GM10248 (cell line): ENCODE data around the gene APEH.

Source experiments
- CTCF ChIA-PET: fragments of 300-600 bp; sonication (Branson Sonifier 250); formaldehyde crosslinking; extraction: SDS; loops from one replicate; lab custom pipeline; 2021; ENCODE audit warnings: antibody characterized with exemption; lab: Yijun Ruan, JAX
- POLR2A ChIA-PET: fragments of 350-650 bp; sonication (Branson Sonifier 250); formaldehyde crosslinking; extraction: SDS; loops from one replicate; lab custom pipeline; 2020; ENCODE audit warnings: antibody characterized with exemption; lab: Yijun Ruan, JAX
- DNase-seq: peaks from one replicate; pipeline ENCODE4 v3.0.0; 2012; ENCODE audit errors: extremely low spot score
- CTCF ChIP-seq: IDR thresholded peaks from 2 replicates; pipeline ENCODE4 v1.5.1; 2012; ENCODE audit warnings: mild to moderate bottlenecking, low read depth; ENCODE audit errors: extremely low read depth, missing control alignments, control extremely low read depth

Gene APEH

GRCh38 chr3:49629451-49629850 lies 44.7 kb upstream of the APEH start:
- no peak for TF ChIP-seq CTCF

GRCh38 chr3:49629866-49630265 lies 44.3 kb upstream of the APEH start:
- TF ChIP-seq CTCF, result no peak
- ChIA-PET CTCF (interaction anchor here (1.0 kb wide), 1 partner anchor 90 kb away, joined by 3 read pairs; no protein-coding TSS in a partner anchor), POLR2A (no interaction called here)
- no peak for DNase-seq

More at GRCh38 chr3:49629451-49629850, 44.7 kb upstream of the APEH start:
- CTCF ChIA-PET, result no interaction called here
- DNase-seq, result no peak
- POLR2A ChIA-PET, result no interaction called here

GRCh38 chr3:49630784-49631183 lies 43.4 kb upstream of the APEH start:
- TF ChIP-seq CTCF, result no peak
- no peak for DNase-seq
- ChIA-PET CTCF (interaction anchor here (1.0 kb wide), 1 partner anchor 91 kb away, joined by 3 read pairs; no protein-coding TSS in a partner anchor), POLR2A (no interaction called here)

GRCh38 chr3:49634736-49635135 lies 39.4 kb upstream of the APEH start:
- no peak for TF ChIP-seq CTCF
- DNase-seq, result no peak
- ChIA-PET POLR2A (no interaction called here), CTCF (interaction anchor here (1.4 kb wide), 1 partner anchor 95 kb away, joined by 4 read pairs; no protein-coding TSS in a partner anchor)

GRCh38 chr3:49636883-49637609 lies 37.1 kb upstream of the APEH start:
- CTCF ChIA-PET, result interaction anchor here (0.8 to 2.4 kb wide), 6 partner anchors 8 to 98 kb away, joined by 3 to 7 read pairs (median 5); no protein-coding TSS in a partner anchor
- POLR2A ChIA-PET, result interaction anchor here (1.4 kb wide), 1 partner anchor 9 kb away, joined by 4 read pairs; no protein-coding TSS in a partner anchor
- TF ChIP-seq CTCF, result no peak
- no peak for DNase-seq

- no peak for TF ChIP-seq CTCF
- ChIA-PET POLR2A (no interaction called here), CTCF (interaction anchor here (1.1 to 2.4 kb wide), 4 partner anchors 11 to 99 kb away, joined by 3 to 7 read pairs (median 4); no protein-coding TSS in a partner anchor)
These were observed 35.7 kb upstream of the APEH start for GRCh38 chr3:49638445-49638844.

More at GRCh38 chr3:49638445-49638844, 35.7 kb upstream of the APEH start:
- no peak for DNase-seq
